Activated naive CD4-positive, alpha-beta T cell (primary cell): ENCODE results near the gene MMD.
A peak's percentile ranks its signal among the peaks of the same experiment; 100 is the strongest.

Experiments used
- DNase-seq, 4 experiments: peaks; one replicate each; lab custom pipeline; 2025; lab: John Stamatoyannopoulos, UW

MMD gene

GRCh38 chr17:55348749-55349354, 72.8 kb downstream of the MMD start:
- DNase-seq, result peak in 1 of 4 experiments; percentile 2

GRCh38 chr17:55347341-55347740, 74.3 kb downstream of the MMD start:
- DNase-seq, result no peak

- no peak for DNase-seq
These were observed 75.0 kb downstream of the MMD start for GRCh38 chr17:55346658-55347057.

GRCh38 chr17:55345132-55345531, 76.5 kb downstream of the MMD start:
- no peak for DNase-seq

- DNase-seq, result no peak
These were observed 77.1 kb downstream of the MMD start for GRCh38 chr17:55344514-55344997.

GRCh38 chr17:55343900-55344513, 77.6 kb downstream of the MMD start:
- DNase-seq, result no peak

GRCh38 chr17:55342800-55343585, 78.6 kb downstream of the MMD start:
- DNase-seq, result no peak
